ENCODE data around the gene CNST.

The CNST gene

GRCh38 chr1:246533371-246533905, 32.8 kb upstream of the CNST start:
- Histone ChIP-seq H3K79me2 (ENCODE audit: insufficient read depth, low read length) (no peaks in the 10 kb centered on the region), H3K27me3 (ENCODE audit: low read length) (no peaks in the 10 kb centered on the region), H3K27ac (ENCODE audit: low read depth, low read length) (no peak overlapping the region), H3K4me2 (ENCODE audit: low read depth, low read length, poor library complexity, severe bottlenecking) (no peak overlapping the region), H3K36me3 (ENCODE audit: low read length) (no peaks in the 10 kb centered on the region), H3K9ac (ENCODE audit: low read length) (no peak overlapping the region), H3K9me3 (ENCODE audit: insufficient read depth, low read length) (peaks cover 10% of the 10 kb centered on the region; the same call in 1 of the 2 replicates), H4K20me1 (ENCODE audit: low read depth, low read length) (no peaks in the 10 kb centered on the region), H3K4me3 (ENCODE audit: insufficient read depth, low read length, poor library complexity, severe bottlenecking) (no peak overlapping the region), H3K9me2 (replicated peaks; ENCODE audit: insufficient read depth, low read length) (no peaks in the 10 kb centered on the region), H3F3A (ENCODE audit: insufficient read depth) (no peaks in the 10 kb centered on the region), H2AFZ (ENCODE audit: low read depth, low read length, severe bottlenecking) (no peak overlapping the region)
- TF ChIP-seq EZH2phosphoT487 (conservative IDR thresholded peaks at IDR 0.05; ENCODE audit: low read length): no peak
- TF ChIP-seq, protein P1, sequence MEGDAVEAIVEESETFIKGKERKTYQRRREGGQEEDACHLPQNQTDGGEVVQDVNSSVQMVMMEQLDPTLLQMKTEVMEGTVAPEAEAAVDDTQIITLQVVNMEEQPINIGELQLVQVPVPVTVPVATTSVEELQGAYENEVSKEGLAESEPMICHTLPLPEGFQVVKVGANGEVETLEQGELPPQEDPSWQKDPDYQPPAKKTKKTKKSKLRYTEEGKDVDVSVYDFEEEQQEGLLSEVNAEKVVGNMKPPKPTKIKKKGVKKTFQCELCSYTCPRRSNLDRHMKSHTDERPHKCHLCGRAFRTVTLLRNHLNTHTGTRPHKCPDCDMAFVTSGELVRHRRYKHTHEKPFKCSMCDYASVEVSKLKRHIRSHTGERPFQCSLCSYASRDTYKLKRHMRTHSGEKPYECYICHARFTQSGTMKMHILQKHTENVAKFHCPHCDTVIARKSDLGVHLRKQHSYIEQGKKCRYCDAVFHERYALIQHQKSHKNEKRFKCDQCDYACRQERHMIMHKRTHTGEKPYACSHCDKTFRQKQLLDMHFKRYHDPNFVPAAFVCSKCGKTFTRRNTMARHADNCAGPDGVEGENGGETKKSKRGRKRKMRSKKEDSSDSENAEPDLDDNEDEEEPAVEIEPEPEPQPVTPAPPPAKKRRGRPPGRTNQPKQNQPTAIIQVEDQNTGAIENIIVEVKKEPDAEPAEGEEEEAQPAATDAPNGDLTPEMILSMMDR (IDR thresholded peaks at IDR 0.05; ENCODE audit: insufficient read depth, low read length, poor library complexity, severe bottlenecking): no peak

DNA sequence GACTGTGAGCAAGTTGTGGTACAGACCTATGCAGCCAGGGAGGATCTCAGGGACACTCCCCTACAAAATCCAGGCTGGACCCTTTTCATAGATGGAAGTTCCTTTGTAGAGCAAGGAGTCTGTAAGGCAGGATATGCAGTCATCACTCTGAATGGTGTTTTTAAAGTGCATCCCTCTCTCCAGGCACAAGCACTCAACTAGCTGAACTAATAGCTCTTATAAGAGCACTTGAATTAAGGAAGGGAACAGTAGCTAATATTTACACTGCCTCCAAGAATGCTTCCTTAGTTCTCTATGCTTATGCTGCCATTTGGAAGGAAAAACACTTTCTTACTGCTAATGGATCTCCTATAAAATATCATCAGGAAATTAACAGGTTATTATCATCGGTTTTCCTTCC, 32.1 kb upstream of the CNST start:
- Histone ChIP-seq H4K20me1 (ENCODE audit: low read depth, low read length) (no peaks in the 10 kb centered on the region), H3K27ac (ENCODE audit: low read depth, low read length) (no peak overlapping the region), H3K4me2 (ENCODE audit: low read depth, low read length, poor library complexity, severe bottlenecking) (no peak overlapping the region), H3K36me3 (ENCODE audit: low read length) (no peaks in the 10 kb centered on the region), H3K79me2 (ENCODE audit: insufficient read depth, low read length) (no peaks in the 10 kb centered on the region), H3K4me3 (ENCODE audit: insufficient read depth, low read length, poor library complexity, severe bottlenecking) (no peak overlapping the region), H2AFZ (ENCODE audit: low read depth, low read length, severe bottlenecking) (no peak overlapping the region), H3K27me3 (ENCODE audit: low read length) (no peaks in the 10 kb centered on the region), H3K9ac (ENCODE audit: low read length) (no peak overlapping the region), H3K9me2 (replicated peaks; ENCODE audit: insufficient read depth, low read length) (no peaks in the 10 kb centered on the region), H3F3A (ENCODE audit: insufficient read depth) (no peaks in the 10 kb centered on the region), H3K9me3 (ENCODE audit: insufficient read depth, low read length) (peaks cover 10% of the 10 kb centered on the region; the same call in 1 of the 2 replicates)
- TF ChIP-seq EZH2phosphoT487 (conservative IDR thresholded peaks at IDR 0.05; ENCODE audit: low read length): no peak
- TF ChIP-seq, protein P1 (IDR thresholded peaks at IDR 0.05; ENCODE audit: insufficient read depth, low read length, poor library complexity, severe bottlenecking): no peak

DNA sequence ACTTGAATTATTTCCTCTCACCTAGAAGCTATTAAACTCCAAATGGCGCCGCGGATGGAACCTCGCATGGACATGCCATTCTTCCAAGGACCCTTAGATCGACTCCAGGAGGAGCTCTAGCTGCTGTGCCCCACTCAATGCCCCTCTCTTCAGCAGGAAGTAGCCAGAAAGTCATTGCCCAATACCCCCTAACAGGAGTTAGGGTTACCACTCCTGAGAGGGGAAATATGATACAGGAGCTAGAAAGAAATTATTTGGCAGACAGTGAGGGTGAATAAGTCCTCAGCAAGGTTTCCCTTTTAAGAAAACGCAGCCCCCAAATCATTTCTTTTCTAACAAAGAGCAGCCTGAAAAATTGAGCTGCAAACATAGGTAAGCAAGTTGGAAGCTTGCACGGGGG, 28.8 kb upstream of the CNST start:
- Histone ChIP-seq H3K4me2 (ENCODE audit: low read depth, low read length, poor library complexity, severe bottlenecking) (no peak overlapping the region), H3F3A (ENCODE audit: insufficient read depth) (no peaks in the 10 kb centered on the region), H3K9me3 (ENCODE audit: insufficient read depth, low read length) (no peaks in the 10 kb centered on the region), H4K20me1 (ENCODE audit: low read depth, low read length) (no peaks in the 10 kb centered on the region), H2AFZ (ENCODE audit: low read depth, low read length, severe bottlenecking) (no peak overlapping the region), H3K79me2 (ENCODE audit: insufficient read depth, low read length) (no peaks in the 10 kb centered on the region), H3K9me2 (replicated peaks; ENCODE audit: insufficient read depth, low read length) (no peaks in the 10 kb centered on the region), H3K27me3 (ENCODE audit: low read length) (no peaks in the 10 kb centered on the region), H3K4me3 (ENCODE audit: insufficient read depth, low read length, poor library complexity, severe bottlenecking) (no peak overlapping the region), H3K9ac (ENCODE audit: low read length) (no peak overlapping the region), H3K36me3 (ENCODE audit: low read length) (no peaks in the 10 kb centered on the region; the same call in 1 of the 2 replicates), H3K27ac (ENCODE audit: low read depth, low read length) (no peak overlapping the region)
- TF ChIP-seq, protein P1 (IDR thresholded peaks at IDR 0.05; ENCODE audit: insufficient read depth, low read length, poor library complexity, severe bottlenecking): no peak
- TF ChIP-seq EZH2phosphoT487 (conservative IDR thresholded peaks at IDR 0.05; ENCODE audit: low read length): no peak

Data from SU-DHL-6 (cell line).